HG03558 (cell line): Measurements from ENCODE around the gene MAPK8.

ENCODE experiments used
- ATAC-seq: cut with Tn5 transposase; IDR thresholded peaks from one replicate; pipeline ENCODE4 v1.9.1; 2021; ENCODE audit warnings: moderate number of reproducible peaks; ENCODE audit not compliant: unreplicated experiment; ENCODE audit errors: extremely low read depth

Gene MAPK8

GRCh38 chr10:48290286-48290685 lies 16.2 kb upstream of the MAPK8 start:
- no peak for ATAC-seq

- no peak for ATAC-seq
These were observed 15.3 kb upstream of the MAPK8 start for GRCh38 chr10:48291190-48291589.

GRCh38 chr10:48292616-48293015 lies 13.9 kb upstream of the MAPK8 start:
- no peak for ATAC-seq

- ATAC-seq, result no peak
These were observed 12.0 kb upstream of the MAPK8 start for GRCh38 chr10:48294431-48294830.

GRCh38 chr10:48296576-48297098 lies 9.8 kb upstream of the MAPK8 start:
- no peak for ATAC-seq

GRCh38 chr10:48299066-48299465 lies 7.4 kb upstream of the MAPK8 start:
- ATAC-seq, result no peak

GRCh38 chr10:48299692-48300091 lies 6.8 kb upstream of the MAPK8 start:
- ATAC-seq, result no peak

- ATAC-seq, result no peak
These were observed 5.9 kb upstream of the MAPK8 start for GRCh38 chr10:48300556-48300955.

GRCh38 chr10:48302515-48303476 lies 3.7 kb upstream of the MAPK8 start:
- no peak for ATAC-seq

GRCh38 chr10:48305905-48306264 lies 592 bp upstream of the MAPK8 start:
- no peak for ATAC-seq

- peak; percentile 10 for ATAC-seq
These were observed 613 bp downstream of the MAPK8 start for GRCh38 chr10:48306870-48307710.

GRCh38 chr10:48307711-48308018 lies 1.2 kb downstream of the MAPK8 start:
- ATAC-seq, result no peak

- ATAC-seq, result no peak
These were observed 3.3 kb downstream of the MAPK8 start for GRCh38 chr10:48309711-48310226.

- no peak for ATAC-seq
These were observed 7.6 kb downstream of the MAPK8 start for GRCh38 chr10:48314107-48314506.

- ATAC-seq, result no peak
These were observed 9.8 kb downstream of the MAPK8 start for GRCh38 chr10:48316236-48316635.

GRCh38 chr10:48317321-48317990 lies 11.0 kb downstream of the MAPK8 start:
- no peak for ATAC-seq

GRCh38 chr10:48322017-48322416 lies 15.5 kb downstream of the MAPK8 start:
- ATAC-seq, result no peak

GRCh38 chr10:48324580-48324979 lies 18.1 kb downstream of the MAPK8 start:
- ATAC-seq, result no peak

- ATAC-seq, result no peak
These were observed 23.8 kb downstream of the MAPK8 start for GRCh38 chr10:48330269-48330668.

- no peak for ATAC-seq
These were observed 25.0 kb downstream of the MAPK8 start for GRCh38 chr10:48331436-48331835.
